ENCODE results near the gene CHRDL2. TPM values are rescaled to one million over a fixed set of nuclear protein-coding genes. Genes with fewer than 3 reads are reported as not detected.

The CHRDL2 gene
- total RNA-seq, 1 donor from 2014 or later = not detected

DNA sequence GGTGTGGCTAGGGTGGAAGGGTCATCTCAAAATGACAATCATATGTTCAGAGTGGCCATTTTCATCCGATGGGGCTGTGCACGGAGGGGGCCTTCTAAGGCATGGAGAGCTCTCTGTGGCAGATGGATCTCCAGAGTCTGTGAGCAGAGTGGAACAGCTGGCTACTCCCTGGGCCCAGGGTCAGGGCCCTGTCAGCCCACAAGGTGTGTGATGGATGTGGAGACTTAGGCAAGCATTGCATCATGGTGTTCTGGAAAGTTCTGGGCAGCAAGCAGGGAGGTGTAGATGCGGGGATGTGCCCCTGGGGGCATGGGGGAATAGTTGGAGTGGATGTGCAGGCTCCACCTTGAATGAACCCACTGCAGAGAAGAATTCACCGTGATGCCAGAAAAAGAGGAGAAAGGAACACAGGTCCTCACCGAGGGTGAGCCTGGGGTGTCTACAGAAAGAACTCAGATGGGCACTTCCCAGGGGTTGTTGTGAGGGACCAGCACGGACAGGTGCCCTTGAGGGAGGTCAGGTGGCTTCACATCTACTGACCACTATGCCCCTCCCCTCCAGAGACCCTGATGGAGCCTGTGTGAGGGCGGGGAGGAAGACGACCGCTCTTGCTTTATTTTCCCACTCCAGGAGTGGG, 51.1 kb downstream of the CHRDL2 start:
- DNase-seq = no peak
- no peak overlapping the region for H3K27ac Mint-ChIP-seq (ENCODE audit: unreplicated experiment)
- no peak overlapping the region for H3K4me3 Mint-ChIP-seq (ENCODE audit: unreplicated experiment)
- H3K36me3 Mint-ChIP-seq (ENCODE audit: unreplicated experiment) = no peaks in the 10 kb centered on the region
- TF ChIP-seq CTCF (IDR thresholded peaks at IDR 0.05; ENCODE audit: partially characterized antibody, unreplicated experiment) = no peak
- H3K27me3 Mint-ChIP-seq (ENCODE audit: unreplicated experiment) = peaks cover 11% of the 10 kb centered on the region
- peaks cover 5% of the 10 kb centered on the region for H3K9me3 Mint-ChIP-seq (ENCODE audit: unreplicated experiment)
- peaks cover 8% of the 10 kb centered on the region for H3K4me1 Mint-ChIP-seq (ENCODE audit: low read depth, unreplicated experiment)

- peaks cover 8% of the 10 kb centered on the region for H3K4me1 Mint-ChIP-seq (ENCODE audit: low read depth, unreplicated experiment)
- peaks cover 5% of the 10 kb centered on the region for H3K9me3 Mint-ChIP-seq (ENCODE audit: unreplicated experiment)
- no peak for TF ChIP-seq CTCF (IDR thresholded peaks at IDR 0.05; ENCODE audit: partially characterized antibody, unreplicated experiment)
- no peak overlapping the region for H3K27ac Mint-ChIP-seq (ENCODE audit: unreplicated experiment)
- H3K36me3 Mint-ChIP-seq (ENCODE audit: unreplicated experiment) = peaks cover 4% of the 10 kb centered on the region
- no peak for DNase-seq
- H3K4me3 Mint-ChIP-seq (ENCODE audit: unreplicated experiment) = no peak overlapping the region
- peaks cover 11% of the 10 kb centered on the region for H3K27me3 Mint-ChIP-seq (ENCODE audit: unreplicated experiment)
These were observed 51.7 kb downstream of the CHRDL2 start for GRCh38 chr11:74679513-74679865.

GRCh38 chr11:74678591-74679512, 52.4 kb downstream of the CHRDL2 start:
- H3K27ac Mint-ChIP-seq (ENCODE audit: unreplicated experiment) = no peak overlapping the region
- peaks cover 11% of the 10 kb centered on the region for H3K27me3 Mint-ChIP-seq (ENCODE audit: unreplicated experiment)
- DNase-seq = no peak
- peaks cover 6% of the 10 kb centered on the region for H3K36me3 Mint-ChIP-seq (ENCODE audit: unreplicated experiment)
- H3K9me3 Mint-ChIP-seq (ENCODE audit: unreplicated experiment) = peaks cover 5% of the 10 kb centered on the region
- H3K4me3 Mint-ChIP-seq (ENCODE audit: unreplicated experiment) = no peak overlapping the region
- TF ChIP-seq CTCF (IDR thresholded peaks at IDR 0.05; ENCODE audit: partially characterized antibody, unreplicated experiment) = no peak
- peaks cover 8% of the 10 kb centered on the region for H3K4me1 Mint-ChIP-seq (ENCODE audit: low read depth, unreplicated experiment)

DNA sequence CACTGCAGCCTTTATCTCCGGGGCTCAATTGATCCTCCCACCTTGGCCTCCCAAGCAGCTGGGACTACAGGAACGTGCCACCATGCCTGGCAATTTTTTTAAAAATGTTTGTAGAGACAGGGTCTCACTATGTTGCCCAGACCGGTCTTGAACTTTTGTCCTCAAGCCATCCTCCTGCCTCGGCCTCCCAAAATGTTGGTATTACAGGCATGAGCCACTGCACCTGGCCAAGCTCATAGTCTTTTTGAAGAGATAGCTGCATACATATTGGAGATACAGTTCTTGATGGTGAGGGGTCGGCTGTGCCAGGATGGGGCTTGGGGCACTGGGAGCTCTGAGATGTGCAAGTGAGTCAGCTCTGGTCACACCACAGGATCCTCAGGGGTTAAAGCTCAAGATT, 53.2 kb downstream of the CHRDL2 start:
- Mint-ChIP-seq H3K9me3 (ENCODE audit: unreplicated experiment) (peaks cover 5% of the 10 kb centered on the region), H3K4me1 (ENCODE audit: low read depth, unreplicated experiment) (peaks cover 8% of the 10 kb centered on the region), H3K27me3 (ENCODE audit: unreplicated experiment) (peaks cover 10% of the 10 kb centered on the region), H3K27ac (ENCODE audit: unreplicated experiment) (no peak overlapping the region), H3K4me3 (ENCODE audit: unreplicated experiment) (no peak overlapping the region), H3K36me3 (ENCODE audit: unreplicated experiment) (peaks cover 11% of the 10 kb centered on the region)
- TF ChIP-seq CTCF (IDR thresholded peaks at IDR 0.05; ENCODE audit: partially characterized antibody, unreplicated experiment) = no peak
- no peak for DNase-seq

- TF ChIP-seq CTCF (IDR thresholded peaks at IDR 0.05; ENCODE audit: partially characterized antibody, unreplicated experiment) = no peak
- Mint-ChIP-seq H3K36me3 (ENCODE audit: unreplicated experiment) (peaks cover 11% of the 10 kb centered on the region), H3K27me3 (ENCODE audit: unreplicated experiment) (peaks cover 5% of the 10 kb centered on the region), H3K4me1 (ENCODE audit: low read depth, unreplicated experiment) (peaks cover 8% of the 10 kb centered on the region), H3K9me3 (ENCODE audit: unreplicated experiment) (peaks cover 5% of the 10 kb centered on the region), H3K27ac (ENCODE audit: unreplicated experiment) (peak overlapping the region; percentile 5), H3K4me3 (ENCODE audit: unreplicated experiment) (no peak overlapping the region)
- no peak for DNase-seq
These were observed 54.1 kb downstream of the CHRDL2 start for GRCh38 chr11:74677131-74677530.
